Measurements from ENCODE around the gene CILP2. TPM values are rescaled to one million over a fixed set of nuclear protein-coding genes. Genes with fewer than 3 reads are reported as not detected.
A peak's percentile ranks its signal among the peaks of the same experiment; 100 is the strongest.

Gene CILP2
- total RNA-seq, 4 donors from 2014 or later = 0.19 to 0.27 TPM; not detected in 2

DNA sequence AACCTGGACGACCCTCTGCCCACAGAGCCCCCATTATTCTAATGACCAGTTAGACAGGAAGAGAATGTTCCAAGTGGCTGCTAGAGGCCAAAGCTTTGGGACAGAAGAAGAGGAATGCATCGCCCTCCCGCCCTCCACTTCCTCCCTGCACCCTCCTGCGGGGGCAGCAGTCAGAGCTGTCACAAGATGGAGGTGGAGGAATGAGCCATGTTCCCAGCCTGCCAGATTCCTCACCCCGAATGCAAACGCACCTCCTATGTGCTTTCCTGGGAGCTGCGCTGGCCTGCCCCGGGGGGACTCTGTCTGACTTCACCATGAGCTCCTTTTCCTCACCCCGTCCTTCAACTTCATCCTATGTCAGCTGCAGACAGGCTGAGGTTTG, 7.7 kb upstream of the CILP2 start:
- H3K27ac ChIP-seq = no peak overlapping the region

DNA sequence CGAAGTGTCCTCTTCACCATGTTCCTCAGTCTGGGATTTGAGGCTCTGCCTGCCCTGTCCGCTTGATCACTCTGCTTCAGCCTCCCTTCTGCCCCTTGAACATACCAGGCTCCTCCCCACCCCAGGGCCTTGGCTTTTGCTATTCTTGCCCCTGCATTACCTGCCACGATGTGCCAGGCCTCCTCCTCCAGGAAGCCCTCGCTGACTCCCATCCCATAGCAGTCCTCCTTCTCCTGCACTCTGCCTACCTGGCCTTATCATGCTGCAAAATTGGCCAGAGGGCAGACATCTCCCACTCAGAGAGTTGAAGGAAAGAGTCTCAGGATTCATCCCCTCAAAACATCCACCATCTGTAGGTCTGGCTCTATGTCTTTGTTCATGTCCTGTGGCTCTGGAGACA, 7.2 kb upstream of the CILP2 start:
- TF ChIP-seq POLR2A (IDR thresholded peaks at IDR 0.05) (no peak), EP300 (IDR thresholded peaks at IDR 0.05) (no peak), POLR2AphosphoS5 (IDR thresholded peaks at IDR 0.05) (no peak), CTCF (IDR thresholded peaks at IDR 0.05) (no peak)
- WGBS, 2 donors (ENCODE audit: low coverage in 1 of 2) = 86% methylated on average over 4 of the region's 4 CpGs; no CpG with 5 or more reads in 1 of the 2 donors
- Histone ChIP-seq H3K4me1 (peaks cover 0 to 40% (median 0%) of the 10 kb centered on the region in 3 donors), H3K27me3 (no peaks in the 10 kb centered on the region), H3K27ac (no peak overlapping the region), H3K9me3 (no peaks in the 10 kb centered on the region), H3K36me3 (peaks cover 0 to 37% of the 10 kb centered on the region in 2 donors), H3K4me3 (no peak overlapping the region)
- no peak for ATAC-seq

More for the DNA sequence above, 7.7 kb upstream of the CILP2 start:
- Histone ChIP-seq H3K27me3 (no peaks in the 10 kb centered on the region), H3K4me1 (peaks cover 0 to 45% (median 0%) of the 10 kb centered on the region in 3 donors), H3K36me3 (peaks cover 0 to 37% of the 10 kb centered on the region in 2 donors), H3K4me3 (no peak overlapping the region), H3K9me3 (no peaks in the 10 kb centered on the region)
- ATAC-seq = no peak
- TF ChIP-seq CTCF (IDR thresholded peaks at IDR 0.05) (no peak), EP300 (IDR thresholded peaks at IDR 0.05) (no peak), POLR2A (IDR thresholded peaks at IDR 0.05) (no peak), POLR2AphosphoS5 (IDR thresholded peaks at IDR 0.05) (no peak)
- 57 to 77% methylated on average over 4 of the region's 9 CpGs for WGBS, 2 donors (ENCODE audit: low coverage in 1 of 2)

DNA sequence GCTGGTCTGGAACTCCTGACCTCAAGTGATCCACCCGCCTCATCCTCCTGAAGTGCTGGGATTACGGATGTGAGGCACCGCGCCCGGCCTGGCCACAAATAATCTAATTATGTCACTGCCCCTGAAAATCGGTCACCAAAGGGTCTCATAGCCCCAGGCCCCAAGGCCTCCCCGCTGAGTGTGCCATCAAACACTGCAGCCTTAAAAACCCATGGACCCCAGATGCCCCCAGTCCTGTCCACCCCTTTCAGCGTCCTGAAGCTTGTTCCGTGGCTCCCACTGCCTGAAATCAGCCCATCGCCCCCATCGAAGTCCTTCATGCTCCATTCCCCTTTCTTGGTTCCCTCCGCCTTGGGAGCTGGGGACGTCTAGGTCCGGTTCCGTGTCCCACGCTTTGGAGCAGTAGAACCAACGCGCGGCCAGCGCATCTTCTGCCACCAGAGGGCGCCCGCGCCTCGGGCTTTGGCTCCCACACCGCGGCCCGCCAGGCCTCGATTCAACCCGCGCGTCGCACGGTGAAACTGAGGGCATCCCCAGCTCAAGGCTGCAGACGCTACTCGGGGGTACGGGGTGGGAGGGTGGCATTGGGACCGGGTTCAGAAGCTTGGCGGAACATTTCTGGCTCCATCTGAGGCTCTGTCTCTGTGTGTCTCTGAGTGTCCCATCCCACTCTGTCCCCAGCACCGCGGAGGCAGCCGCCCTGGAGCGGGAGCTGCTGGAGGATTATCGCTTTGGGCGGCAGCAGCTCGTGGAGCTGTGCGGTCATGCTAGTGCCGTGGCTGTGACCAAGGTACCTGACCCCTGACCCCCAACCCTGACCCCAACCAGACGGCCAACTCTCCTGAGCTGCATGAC, 5.9 kb upstream of the CILP2 start:
- Histone ChIP-seq H3K27ac (no peak overlapping the region), H3K9me3 (no peaks in the 10 kb centered on the region), H3K36me3 (peaks cover 0 to 27% of the 10 kb centered on the region in 2 donors), H3K4me1 (peaks cover 0 to 29% (median 0%) of the 10 kb centered on the region in 3 donors), H3K4me3 (no peak overlapping the region), H3K27me3 (no peaks in the 10 kb centered on the region)
- WGBS, 2 donors (ENCODE audit: low coverage in 1 of 2) = 12 to 40% methylated on average over 2 to 7 of the region's 48 CpGs
- peak; percentile 75 for ATAC-seq
- TF ChIP-seq CTCF (IDR thresholded peaks at IDR 0.05) (peak in 3 of 4 experiments; percentile 92 to 98 (median 93)), POLR2AphosphoS5 (IDR thresholded peaks at IDR 0.05) (no peak)

GRCh38 chr19:19532806-19533701, 5.0 kb upstream of the CILP2 start:
- H3K36me3 ChIP-seq = peaks cover 0 to 18% of the 10 kb centered on the region in 2 donors
- peak; percentile 1 for ATAC-seq
- peaks cover 0 to 36% (median 2%) of the 10 kb centered on the region in 3 donors for H3K4me1 ChIP-seq
- WGBS, 2 donors (ENCODE audit: low coverage in 1 of 2) = 56% methylated on average over 7 to 11 of the region's 14 CpGs
- no peak overlapping the region for H3K27ac ChIP-seq
- no peak overlapping the region for H3K4me3 ChIP-seq
- H3K9me3 ChIP-seq = no peaks in the 10 kb centered on the region
- H3K27me3 ChIP-seq = peaks cover 8% of the 10 kb centered on the region
- TF ChIP-seq POLR2AphosphoS5 (IDR thresholded peaks at IDR 0.05) (no peak), POLR2A (IDR thresholded peaks at IDR 0.05) (no peak), CTCF (IDR thresholded peaks at IDR 0.05) (no peak), EP300 (IDR thresholded peaks at IDR 0.05) (no peak)
